ENCODE data around the gene TWIST2. TPM values are rescaled to one million over a fixed set of nuclear protein-coding genes. Genes with fewer than 3 reads are reported as not detected.

The TWIST2 gene
- total and polyA plus RNA-seq, 2 donors from 2014 or later: 0.56 to 1.4 TPM

- FAIRE-seq (no peak), DNase-seq (peak in 1 of 5 donors; percentile 50)
- H3K9ac ChIP-seq (ENCODE audit: low read length in 3 of 3): no peak overlapping the region
- no peak for TF ChIP-seq CTCF (IDR thresholded peaks at IDR 0.05; ENCODE audit: borderline replicate concordance, extremely low read depth, insufficient read depth)
- no peaks in the 10 kb centered on the region for H3K36me3 ChIP-seq (ENCODE audit: control insufficient read depth in 2 of 3, insufficient read depth in 3 of 3, low read length in 3 of 3)
- no peaks in the 10 kb centered on the region for H3K27me3 ChIP-seq (ENCODE audit: control insufficient read depth, insufficient read depth, low read length)
- no peak overlapping the region for H3K4me3 ChIP-seq (ENCODE audit: low read length in 3 of 3)
- peaks cover 0 to 4% (median 0%) of the 10 kb centered on the region in 3 donors for H3K4me1 ChIP-seq (ENCODE audit: control insufficient read depth in 2 of 3, insufficient read depth in 2 of 3, low read depth in 1 of 3, low read length in 3 of 3)
- intact Hi-C loops (cut with DNase I): no loop called here
- no peak overlapping the region for H3K27ac ChIP-seq (ENCODE audit: low read depth in 2 of 2, low read length in 2 of 2)
- no peaks in the 10 kb centered on the region for H3K9me3 ChIP-seq (ENCODE audit: control insufficient read depth in 2 of 3, insufficient read depth in 1 of 3, low read length in 3 of 3)
Observed at GRCh38 chr2:238898534-238899281, 50.8 kb downstream of the TWIST2 start.

GRCh38 chr2:238899386-238899785 is 51.5 kb downstream of the TWIST2 start:
- Histone ChIP-seq H3K9ac (ENCODE audit: low read length in 3 of 3) (no peak overlapping the region), H3K4me3 (ENCODE audit: low read length in 3 of 3) (no peak overlapping the region), H3K9me3 (ENCODE audit: control insufficient read depth in 2 of 3, insufficient read depth in 1 of 3, low read length in 3 of 3) (no peaks in the 10 kb centered on the region), H3K36me3 (ENCODE audit: control insufficient read depth in 2 of 3, insufficient read depth in 3 of 3, low read length in 3 of 3) (no peaks in the 10 kb centered on the region), H3K4me1 (ENCODE audit: control insufficient read depth in 2 of 3, insufficient read depth in 2 of 3, low read depth in 1 of 3, low read length in 3 of 3) (peaks cover 0 to 4% (median 0%) of the 10 kb centered on the region in 3 donors), H3K27me3 (ENCODE audit: control insufficient read depth, insufficient read depth, low read length) (no peaks in the 10 kb centered on the region), H3K27ac (ENCODE audit: low read depth in 2 of 2, low read length in 2 of 2) (no peak overlapping the region)
- FAIRE-seq: no peak
- peak in 1 of 5 donors; percentile 21 for DNase-seq
- no peak for TF ChIP-seq CTCF (IDR thresholded peaks at IDR 0.05; ENCODE audit: borderline replicate concordance, extremely low read depth, insufficient read depth)
- intact Hi-C loops (cut with DNase I): no loop called here

- Histone ChIP-seq H3K4me3 (ENCODE audit: low read length in 3 of 3) (no peak overlapping the region), H3K9ac (ENCODE audit: low read length in 3 of 3) (no peak overlapping the region), H3K9me3 (ENCODE audit: control insufficient read depth in 2 of 3, insufficient read depth in 1 of 3, low read length in 3 of 3) (no peaks in the 10 kb centered on the region), H3K27ac (ENCODE audit: low read depth in 2 of 2, low read length in 2 of 2) (no peak overlapping the region), H3K4me1 (ENCODE audit: control insufficient read depth in 2 of 3, insufficient read depth in 2 of 3, low read depth in 1 of 3, low read length in 3 of 3) (peaks cover 0 to under 1% (median 0%) of the 10 kb centered on the region in 3 donors), H3K36me3 (ENCODE audit: control insufficient read depth in 2 of 3, insufficient read depth in 3 of 3, low read length in 3 of 3) (no peaks in the 10 kb centered on the region), H3K27me3 (ENCODE audit: control insufficient read depth, insufficient read depth, low read length) (no peaks in the 10 kb centered on the region)
- TF ChIP-seq CTCF (IDR thresholded peaks at IDR 0.05; ENCODE audit: borderline replicate concordance, extremely low read depth, insufficient read depth): no peak
- intact Hi-C loops (cut with DNase I): no loop called here
- DNase-seq: no peak
- FAIRE-seq: no peak
Observed at GRCh38 chr2:238900511-238900910, 52.6 kb downstream of the TWIST2 start.
